Body of pancreas (tissue), 4 donors: ENCODE data around the gene SDE2.
A peak's percentile ranks its signal among the peaks of the same experiment; 100 is the strongest.

ENCODE experiments used
- CTCF ChIP-seq, 7 experiments: fragments of 450-650 bp in 4 of 7; fragments of 200-600 bp in 3 of 7; sonication (generic) in 3 of 7; IDR thresholded peaks; one replicate each; pipeline ENCODE4 v1.5.1; 2016 to 2019; ENCODE audit warnings: antibody characterized with exemption in 7 of 7
- POLR2A ChIP-seq, 3 donors: fragments of 450-650 bp; IDR thresholded peaks; one replicate each; pipeline ENCODE4 v1.6.1; 2016; ENCODE audit warnings: antibody characterized with exemption in 3 of 3, mild to moderate bottlenecking in 2 of 3

GRCh38 chr1:226001963-226002666 is 3.0 kb upstream of the SDE2 start:
- TF ChIP-seq POLR2A (IDR thresholded peaks at IDR 0.05), result peak in 2 of 3 donors; percentile 41 to 68
- no peak for TF ChIP-seq CTCF (IDR thresholded peaks at IDR 0.05)
